Astrocyte (in vitro differentiated cells and primary cell): Measurements from ENCODE around the gene DDX59. TPM values are rescaled to one million over a fixed set of nuclear protein-coding genes. Genes with fewer than 3 reads are reported as not detected.

Experiments used
- DNase-seq: peaks from one replicate; pipeline ENCODE4 v3.0.0-alpha.2; 2010; ENCODE audit warnings: low read depth
- FAIRE-seq: peaks from 2 replicates; lab custom pipeline; 2011; peaks lifted over from hg19 to GRCh38; lab: Jason Lieb, UNC
- H2AFZ ChIP-seq: 2 replicates; pipeline ENCODE4 v1.6.0; 2012; ENCODE audit warnings: low read depth, low read length, inconsistent platforms
- H3K27ac ChIP-seq: 2 replicates; pipeline ENCODE4 v1.5.1; 2011; ENCODE audit warnings: low read depth, low read length, inconsistent platforms
- H3K27me3 ChIP-seq: 2 replicates; pipeline ENCODE4 v1.6.0; 2011; ENCODE audit warnings: low read length, inconsistent platforms; ENCODE audit not compliant: insufficient read depth
- H3K36me3 ChIP-seq: 2 replicates; pipeline ENCODE4 v1.5.1; 2011; ENCODE audit warnings: low read length, inconsistent platforms; ENCODE audit not compliant: insufficient read depth
- H3K4me1 ChIP-seq: 2 replicates; pipeline ENCODE4 v1.5.1; 2011; ENCODE audit warnings: low read length, inconsistent platforms; ENCODE audit not compliant: insufficient read depth
- H3K4me2 ChIP-seq: 2 replicates; pipeline ENCODE4 v1.6.0; 2012; ENCODE audit warnings: low read length, inconsistent platforms
- H3K4me3 ChIP-seq: 2 replicates; pipeline ENCODE4 v1.5.1; 2011; ENCODE audit warnings: low read depth, mild to moderate bottlenecking, low read length, inconsistent platforms; ENCODE audit not compliant: insufficient read depth
- H3K79me2 ChIP-seq: 2 replicates; pipeline ENCODE4 v1.6.0; 2012; ENCODE audit warnings: mild to moderate bottlenecking, low read length, inconsistent platforms; ENCODE audit not compliant: insufficient read depth
- H3K9ac ChIP-seq: 2 replicates; pipeline ENCODE4 v1.6.0; 2012; ENCODE audit warnings: mild to moderate bottlenecking, low read length, inconsistent platforms
- H3K9me3 ChIP-seq: 2 replicates; pipeline ENCODE4 v1.5.1; 2012; ENCODE audit warnings: low read depth, mild to moderate bottlenecking, low read length, inconsistent platforms; ENCODE audit not compliant: insufficient read depth
- H4K20me1 ChIP-seq: 2 replicates; pipeline ENCODE4 v1.6.0; 2012; ENCODE audit warnings: low read length, inconsistent platforms; ENCODE audit not compliant: insufficient read depth
- H3K27ac Mint-ChIP-seq: one replicate; pipeline ENCODE4 v1.8.0; 2021; ENCODE audit warnings: mild to moderate bottlenecking, mixed read lengths; ENCODE audit not compliant: unreplicated experiment
- H3K27me3 Mint-ChIP-seq: one replicate; pipeline ENCODE4 v1.8.0; 2021; ENCODE audit warnings: low read depth, mixed read lengths; ENCODE audit not compliant: unreplicated experiment
- H3K36me3 Mint-ChIP-seq: one replicate; pipeline ENCODE4 v1.8.0; 2021; ENCODE audit warnings: low read depth, mixed read lengths; ENCODE audit not compliant: unreplicated experiment
- H3K4me1 Mint-ChIP-seq: one replicate; pipeline ENCODE4 v1.8.0; 2021; ENCODE audit warnings: low read depth, mixed read lengths; ENCODE audit not compliant: unreplicated experiment
- H3K4me3 Mint-ChIP-seq: one replicate; pipeline ENCODE4 v1.8.0; 2021; ENCODE audit warnings: mild to moderate bottlenecking, moderate library complexity, mixed read lengths; ENCODE audit not compliant: unreplicated experiment
- H3K9me3 Mint-ChIP-seq: one replicate; pipeline ENCODE4 v1.8.0; 2021; ENCODE audit warnings: mild to moderate bottlenecking, mixed read lengths; ENCODE audit not compliant: unreplicated experiment
- CTCF ChIP-seq: IDR thresholded peaks from 2 replicates; pipeline ENCODE4 v1.5.1; 2011; ENCODE audit warnings: low read depth, mild to moderate bottlenecking, inconsistent platforms, low read length, moderate library complexity; ENCODE audit not compliant: insufficient read depth
- EZH2 ChIP-seq: IDR thresholded peaks from 2 replicates; pipeline ENCODE4 v1.6.1; 2012; ENCODE audit warnings: mild to moderate bottlenecking, low read length, inconsistent platforms; ENCODE audit not compliant: insufficient read depth
- total RNA-seq: library from RNA; stranded (reverse); gene quantifications from 2 replicates; pipeline ENCODE4 v1.2.1, GENCODE V29; 2021

Gene DDX59
- total RNA-seq, 1 donor from 2014 or later: 12.6 TPM

GRCh38 chr1:200660719-200661118 is 9.0 kb downstream of the DDX59 start:
- Histone ChIP-seq H4K20me1 (no peaks in the 10 kb centered on the region), H3K36me3 (peaks cover 7% of the 10 kb centered on the region), H3K9me3 (no peaks in the 10 kb centered on the region), H3K4me1 (peaks cover 8% of the 10 kb centered on the region), H3K9ac (no peak overlapping the region), H3K4me2 (no peak overlapping the region), H3K27ac (no peak overlapping the region), H3K79me2 (peaks cover 9% of the 10 kb centered on the region), H3K27me3 (no peaks in the 10 kb centered on the region), H3K4me3 (no peak overlapping the region), H2AFZ (no peak overlapping the region)
- Mint-ChIP-seq H3K4me1 (peaks cover 16% of the 10 kb centered on the region), H3K27ac (no peak overlapping the region), H3K36me3 (peaks cover 17% of the 10 kb centered on the region), H3K9me3 (no peaks in the 10 kb centered on the region), H3K4me3 (no peak overlapping the region), H3K27me3 (no peaks in the 10 kb centered on the region)
- DNase-seq (no peak), FAIRE-seq (no peak)
- TF ChIP-seq CTCF (no peak), EZH2 (no peak)

DNA sequence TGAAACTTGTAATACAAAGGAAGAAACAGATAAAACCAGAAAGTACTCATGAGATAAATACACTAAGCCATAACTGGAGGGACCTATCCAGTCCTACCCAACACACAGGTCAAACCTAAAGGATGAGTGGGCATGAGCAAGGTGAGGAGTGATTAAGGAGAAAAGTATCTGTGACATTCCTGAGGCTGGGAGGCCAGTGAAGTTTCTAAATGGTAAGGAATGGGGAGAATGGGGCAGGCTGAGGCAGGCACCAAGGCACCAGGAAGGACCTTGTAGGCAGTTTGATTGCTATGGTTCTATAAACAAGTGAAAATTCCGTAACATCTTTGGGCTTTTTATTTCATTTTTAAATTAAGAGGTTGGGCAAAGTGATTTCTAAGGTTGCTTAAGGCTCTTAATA is 10.4 kb downstream of the DDX59 start:
- H3K36me3 Mint-ChIP-seq: peaks cover 17% of the 10 kb centered on the region
- peaks cover 8% of the 10 kb centered on the region for H3K4me1 ChIP-seq
- H3K79me2 ChIP-seq: peaks cover 2% of the 10 kb centered on the region
- peak overlapping the region; percentile 95 for H3K27ac Mint-ChIP-seq
- no peaks in the 10 kb centered on the region for H3K9me3 Mint-ChIP-seq
- H3K36me3 ChIP-seq: peaks cover 7% of the 10 kb centered on the region
- no peak overlapping the region for H3K4me3 Mint-ChIP-seq
- no peak for TF ChIP-seq CTCF
- no peak for TF ChIP-seq EZH2
- H3K9ac ChIP-seq: no peak overlapping the region
- peak overlapping the region; percentile 26 for H3K4me2 ChIP-seq
- no peak overlapping the region for H2AFZ ChIP-seq
- peaks cover 27% of the 10 kb centered on the region for H3K4me1 Mint-ChIP-seq
- H3K4me3 ChIP-seq: no peak overlapping the region
- no peaks in the 10 kb centered on the region for H3K27me3 Mint-ChIP-seq
- DNase-seq: peak; percentile 63
- no peaks in the 10 kb centered on the region for H3K9me3 ChIP-seq
- H3K27me3 ChIP-seq: no peaks in the 10 kb centered on the region
- FAIRE-seq: no peak
- peak overlapping the region; percentile 64 for H3K27ac ChIP-seq
- H4K20me1 ChIP-seq: no peaks in the 10 kb centered on the region

DNA sequence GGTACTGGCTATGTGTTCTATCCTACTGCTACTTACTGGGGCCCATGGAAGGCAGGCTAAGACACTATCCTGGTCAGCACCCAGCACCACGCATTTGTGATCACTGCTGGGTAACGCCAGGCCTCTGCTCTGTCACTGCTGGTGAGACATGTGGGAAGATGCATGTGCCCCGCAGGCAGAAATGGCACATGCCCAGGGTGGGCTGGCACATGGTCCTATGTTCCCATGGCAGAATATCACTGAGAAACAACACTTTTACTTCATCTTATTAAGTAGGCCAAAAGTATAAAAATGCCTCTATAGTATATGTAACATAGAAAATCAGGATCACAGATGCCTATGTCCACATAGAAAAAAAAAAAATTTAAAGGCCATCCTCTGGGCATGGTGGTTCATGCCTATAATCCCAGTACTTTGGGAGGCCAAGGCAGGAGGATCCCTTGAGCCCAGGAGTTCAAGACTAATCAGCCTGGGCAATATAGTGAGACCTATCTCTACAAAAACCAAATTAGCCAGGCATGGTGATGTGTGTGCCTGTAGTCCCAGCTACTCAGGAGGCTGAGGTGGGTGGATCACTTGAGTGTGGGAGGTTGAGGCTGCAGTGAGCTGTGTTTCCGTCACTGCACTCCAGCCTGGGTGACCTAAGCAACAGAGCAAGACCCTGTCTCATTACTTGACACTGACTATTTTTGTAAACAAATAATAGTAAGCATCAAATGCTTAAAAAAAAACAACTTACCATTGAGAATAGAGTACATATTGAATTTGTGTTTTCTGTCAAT is 11.5 kb downstream of the DDX59 start:
- Mint-ChIP-seq H3K27me3 (no peaks in the 10 kb centered on the region), H3K4me3 (no peak overlapping the region), H3K9me3 (no peaks in the 10 kb centered on the region), H3K4me1 (peaks cover 28% of the 10 kb centered on the region), H3K36me3 (peaks cover 21% of the 10 kb centered on the region), H3K27ac (peak overlapping the region; percentile 14)
- Histone ChIP-seq H3K4me3 (no peak overlapping the region), H3K4me2 (no peak overlapping the region), H3K79me2 (no peaks in the 10 kb centered on the region), H3K9me3 (no peaks in the 10 kb centered on the region), H3K36me3 (peaks cover 7% of the 10 kb centered on the region), H4K20me1 (no peaks in the 10 kb centered on the region), H2AFZ (no peak overlapping the region), H3K4me1 (peaks cover 8% of the 10 kb centered on the region), H3K9ac (no peak overlapping the region), H3K27ac (no peak overlapping the region), H3K27me3 (no peaks in the 10 kb centered on the region)
- DNase-seq (no peak), FAIRE-seq (no peak)
- TF ChIP-seq CTCF (no peak), EZH2 (no peak)
